Endothelial cell of umbilical vein (primary cell): Measurements from ENCODE around the gene NOXRED1.

Experiments
- CTCF ChIP-seq, 2 donors: IDR thresholded peaks; 1 replicate in 1 of 2; 2 replicates in 1 of 2; pipeline ENCODE4 v1.5.1; 2011; ENCODE audit warnings: low read length in 2 of 2, mild to moderate bottlenecking in 2 of 2, moderate library complexity in 2 of 2, control low read depth in 1 of 2, inconsistent platforms in 1 of 2, low read depth in 1 of 2; ENCODE audit not compliant: insufficient read depth in 1 of 2; ENCODE audit errors: extremely low read depth in 1 of 2
- EZH2 ChIP-seq: IDR thresholded peaks from 2 replicates; pipeline ENCODE4 v1.6.1; 2012; ENCODE audit warnings: borderline replicate concordance, low read depth, mild to moderate bottlenecking, moderate library complexity, low read length, inconsistent platforms; ENCODE audit not compliant: severe bottlenecking
- GATA2 ChIP-seq: IDR thresholded peaks from 2 replicates; pipeline ENCODE4 v1.7.0; 2011; ENCODE audit warnings: low read depth, mild to moderate bottlenecking, moderate library complexity, mixed read lengths, low read length; ENCODE audit not compliant: insufficient read length, insufficient read depth
- JUN ChIP-seq: IDR thresholded peaks from 2 replicates; pipeline ENCODE4 v1.6.1; 2011; ENCODE audit warnings: borderline replicate concordance, low read depth; ENCODE audit not compliant: insufficient read length, insufficient read depth
- MYC ChIP-seq: IDR thresholded peaks from one replicate; pipeline ENCODE4 v1.6.1; 2011; ENCODE audit warnings: mild to moderate bottlenecking, low read depth, low read length
- POLR2A ChIP-seq: IDR thresholded peaks from 2 replicates; pipeline ENCODE4 v1.6.1; 2012; ENCODE audit warnings: low read depth, mild to moderate bottlenecking, control low read depth, low read length
- POLR2AphosphoS5 ChIP-seq: IDR thresholded peaks from 2 replicates; pipeline ENCODE4 v1.6.1; 2012; ENCODE audit warnings: low read depth, mild to moderate bottlenecking, control low read depth, low read length, moderate library complexity; ENCODE audit not compliant: insufficient read depth
- TF ChIP-seq, protein P1 (sequence below): IDR thresholded peaks from 2 replicates; pipeline ENCODE4 v1.6.1; 2011; ENCODE audit not compliant: insufficient read depth, insufficient read length

DNA sequence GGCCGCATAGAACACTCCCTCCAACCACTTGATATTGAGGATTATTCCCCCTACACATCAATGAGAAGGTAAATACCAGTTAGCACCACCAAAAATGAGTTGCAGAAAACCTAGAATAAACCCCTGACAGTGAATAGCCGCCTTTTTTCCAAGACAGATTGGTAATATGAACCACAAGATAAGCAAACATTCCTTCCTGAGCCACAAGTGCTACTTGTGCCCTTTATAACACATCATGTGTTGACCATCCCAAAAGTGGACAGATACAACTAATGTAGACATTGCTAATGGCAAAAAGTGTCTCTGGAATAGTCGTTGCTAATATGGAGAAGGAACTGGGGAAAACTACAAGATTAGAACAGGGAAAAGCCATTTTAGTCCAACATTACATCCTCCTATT, 17.2 kb downstream of the NOXRED1 start:
- TF ChIP-seq POLR2A (no peak), CTCF (IDR thresholded peaks at IDR 0.05; ENCODE audit: extremely low read depth in 1 of 2, insufficient read depth in 1 of 2, low read depth in 1 of 2, low read length in 2 of 2) (no peak), POLR2AphosphoS5 (no peak), GATA2 (no peak), MYC (no peak), EZH2 (no peak), JUN (no peak)
- TF ChIP-seq, protein P1, sequence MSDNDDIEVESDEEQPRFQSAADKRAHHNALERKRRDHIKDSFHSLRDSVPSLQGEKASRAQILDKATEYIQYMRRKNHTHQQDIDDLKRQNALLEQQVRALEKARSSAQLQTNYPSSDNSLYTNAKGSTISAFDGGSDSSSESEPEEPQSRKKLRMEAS, result no peak
